SK-N-SH (cell line): ENCODE data around the gene DSE. TPM values are rescaled to one million over a fixed set of nuclear protein-coding genes. Genes with fewer than 3 reads are reported as not detected.

Source experiments
- CTCF ChIA-PET: fragments of 300-600, 350-600 bp; formaldehyde crosslinking; extraction: SDS; loops from one replicate; lab custom pipeline; 2021; lab: Yijun Ruan, JAX
- POLR2A ChIA-PET: fragments of 350-600 bp; sonication (Branson Sonifier 250); formaldehyde crosslinking; extraction: SDS; loops from one replicate; lab custom pipeline; 2020; ENCODE audit warnings: antibody characterized with exemption, inconsistent platforms; lab: Yijun Ruan, JAX
- DNase-seq: peaks from one replicate; pipeline ENCODE4 v3.0.0; 2012
- H2AFZ ChIP-seq: fragments of 200-600 bp; sonication (generic); 2 replicates; pipeline ENCODE4 v1.8.1; 2016; ENCODE audit warnings: antibody characterized with exemption, mild to moderate bottlenecking, low read depth
- H3F3A ChIP-seq: fragments of 200-600 bp; sonication (generic); replicated peaks from 2 replicates; pipeline ENCODE3; 2016; ENCODE audit warnings: antibody characterized with exemption, mild to moderate bottlenecking; ENCODE audit not compliant: insufficient read depth
- H3K27ac ChIP-seq, 2 experiments: fragments of 200-500 bp in 1 of 2; fragments of 200-600 bp in 1 of 2; sonication (Bioruptor generic) in 1 of 2; sonication (generic), shearing (Covaris generic) in 1 of 2; 2 replicates each; pipeline versions ENCODE4 v1.5.1 to v1.6.1; 2014 to 2016; ENCODE audit warnings: low read depth in 2 of 2, inconsistent platforms in 1 of 2, low read length in 1 of 2, mild to moderate bottlenecking in 1 of 2, mixed read lengths in 1 of 2
- H3K27me3 ChIP-seq: fragments of 200-600 bp; sonication (generic), shearing (Covaris generic); 2 replicates; pipeline ENCODE4 v1.6.1; 2016; ENCODE audit warnings: mixed run types; ENCODE audit not compliant: insufficient read depth
- H3K36me3 ChIP-seq, 2 experiments: fragments of 200-500 bp in 1 of 2; fragments of 200-600 bp in 1 of 2; sonication (Bioruptor generic) in 1 of 2; sonication (generic) in 1 of 2; replicated peaks in 1 of 2; 2 replicates each; pipeline versions ENCODE3 to v1.5.1; 2014 to 2016; ENCODE audit warnings: low read length in 1 of 2, mild to moderate bottlenecking in 1 of 2; ENCODE audit not compliant: insufficient read depth in 2 of 2, control insufficient read depth in 1 of 2
- H3K4me1 ChIP-seq, 2 experiments: fragments of 200-500 bp in 1 of 2; fragments of 200-600 bp in 1 of 2; sonication (Bioruptor generic) in 1 of 2; sonication (generic), shearing (Covaris generic) in 1 of 2; 2 replicates each; pipeline versions ENCODE4 v1.5.1 to v1.6.1; 2014 to 2016; ENCODE audit warnings: low read depth in 1 of 2, low read length in 1 of 2, mixed run types in 1 of 2; ENCODE audit not compliant: insufficient read depth in 2 of 2, control insufficient read depth in 1 of 2
- H3K4me2 ChIP-seq: fragments of 200-600 bp; sonication (generic), shearing (Covaris generic); 2 replicates; pipeline ENCODE4 v1.6.1; 2017; ENCODE audit warnings: mixed run types
- H3K4me3 ChIP-seq, 2 experiments: fragments of 200-500 bp in 1 of 2; fragments of 200-600 bp in 1 of 2; sonication (Bioruptor generic) in 1 of 2; sonication (generic), shearing (Covaris generic) in 1 of 2; 2 replicates each; pipeline versions ENCODE4 v1.5.1 to v1.8.1; 2014 to 2016; ENCODE audit warnings: low read depth in 2 of 2, inconsistent platforms in 1 of 2, low read length in 1 of 2, mild to moderate bottlenecking in 1 of 2, mixed read lengths in 1 of 2, moderate library complexity in 1 of 2
- H3K79me2 ChIP-seq: fragments of 200-600 bp; sonication (generic); 2 replicates; pipeline ENCODE4 v1.8.1; 2017; ENCODE audit warnings: mild to moderate bottlenecking; ENCODE audit not compliant: insufficient read depth
- H3K9ac ChIP-seq: fragments of 200-600 bp; sonication (generic); 2 replicates; pipeline ENCODE4 v1.6.1; 2017; ENCODE audit warnings: mixed run types
- H3K9me2 ChIP-seq: fragments of 200-600 bp; sonication (generic); 2 replicates; pipeline ENCODE4 v1.6.1; 2017; ENCODE audit warnings: mixed run types
- H3K9me3 ChIP-seq: fragments of 200-600 bp; sonication (generic); 2 replicates; pipeline ENCODE4 v1.6.1; 2017; ENCODE audit warnings: mixed run types, mild to moderate bottlenecking, moderate library complexity
- H4K20me1 ChIP-seq: fragments of 200-600 bp; sonication (generic); 2 replicates; pipeline ENCODE4 v1.6.1; 2017; ENCODE audit warnings: mild to moderate bottlenecking, mixed run types; ENCODE audit not compliant: insufficient read depth
- ELF1 ChIP-seq: IDR thresholded peaks from 2 replicates; pipeline ENCODE4 v1.4.0; 2012
- EP300 ChIP-seq, 2 experiments: IDR thresholded peaks; 2 replicates each; pipeline versions ENCODE4 v1.4.0 to v1.6.1; 2012; ENCODE audit warnings: borderline replicate concordance in 1 of 2, low read depth in 1 of 2, low read length in 1 of 2
- FOXJ3 ChIP-seq: sonication (generic); formaldehyde crosslinking; IDR thresholded peaks from 2 replicates; pipeline ENCODE4 v1.5.1; 2020; ENCODE audit warnings: mild to moderate bottlenecking, missing genetic modification reagents
- GATA2 ChIP-seq: sonication (generic); formaldehyde crosslinking; IDR thresholded peaks from 2 replicates; pipeline ENCODE4 v1.5.0; 2020; ENCODE audit warnings: mild to moderate bottlenecking, missing genetic modification reagents
- MEF2A ChIP-seq: IDR thresholded peaks from 2 replicates; pipeline ENCODE4 v1.4.0; 2012; ENCODE audit warnings: low read depth, borderline replicate concordance
- NFIC ChIP-seq: IDR thresholded peaks from 2 replicates; pipeline ENCODE4 v1.4.0; 2012; ENCODE audit warnings: borderline replicate concordance
- NRF1 ChIP-seq: IDR thresholded peaks from 2 replicates; pipeline ENCODE4 v1.6.1; 2012; ENCODE audit warnings: low read depth, mild to moderate bottlenecking, low read length
- POLR2AphosphoS5 ChIP-seq: IDR thresholded peaks from 2 replicates; pipeline ENCODE4 v1.6.1; 2012; ENCODE audit warnings: low read depth, low read length
- RAD21 ChIP-seq: IDR thresholded peaks from 2 replicates; pipeline ENCODE4 v1.6.1; 2012; ENCODE audit warnings: mild to moderate bottlenecking, low read length
- RCOR1 ChIP-seq: fragments of 150-350 bp; IDR thresholded peaks from 2 replicates; pipeline ENCODE4 v1.6.1; 2017; ENCODE audit warnings: antibody characterized with exemption, low read length
- SIN3A ChIP-seq: IDR thresholded peaks from 2 replicates; pipeline ENCODE4 v1.6.1; 2012; ENCODE audit warnings: low read depth, mild to moderate bottlenecking, low read length, moderate library complexity, borderline replicate concordance
- SMC3 ChIP-seq: IDR thresholded peaks from 2 replicates; pipeline ENCODE4 v1.6.1; 2012; ENCODE audit warnings: low read depth, low read length, improper control_type of control experiment
- TCF12 ChIP-seq: IDR thresholded peaks from 2 replicates; pipeline ENCODE4 v1.4.0; 2012
- YY1 ChIP-seq: IDR thresholded peaks from 2 replicates; pipeline ENCODE4 v1.4.0; 2012; ENCODE audit warnings: low read depth, mild to moderate bottlenecking
- WGBS: methylation state at CpG from one replicate; pipeline ENCODE4 v1.1.6; 2017; ENCODE audit warnings: low lambda C conversion rate; 5-methylcytosine and 5-hydroxymethylcytosine counted together
- polyA plus RNA-seq, 3 experiments: library from polyadenylated mRNA; depleted of rRNA; stranded (reverse); fragments of >200 nt; gene quantifications; 2 replicates each; pipeline ENCODE4 v1.2.3, GENCODE V29; 2012
- TF ChIP-seq, protein P1 (sequence below): fragments of 150-350 bp; IDR thresholded peaks from 2 replicates; pipeline ENCODE4 v1.6.1; 2016; ENCODE audit warnings: mild to moderate bottlenecking, low read depth, low read length
- TF ChIP-seq, protein P2 (sequence below): fragments of 200-600 bp; sonication (generic); IDR thresholded peaks from 2 replicates; pipeline ENCODE4 v1.6.1; 2017; ENCODE audit warnings: antibody characterized with exemption, mild to moderate bottlenecking, moderate library complexity
- TF ChIP-seq, protein P3 (sequence below): IDR thresholded peaks from 2 replicates; pipeline ENCODE4 v1.4.0; 2012; ENCODE audit warnings: low read depth, borderline replicate concordance
- TF ChIP-seq, protein P4 (sequence below): IDR thresholded peaks from 2 replicates; pipeline ENCODE4 v1.4.0; 2012; ENCODE audit warnings: low read depth
- TF ChIP-seq, protein P5 (sequence below): IDR thresholded peaks from 2 replicates; pipeline ENCODE4 v1.4.0; 2012; ENCODE audit warnings: low read depth, borderline replicate concordance
- TF ChIP-seq, protein P6 (sequence below): fragments of 150-350 bp; IDR thresholded peaks from 2 replicates; pipeline ENCODE4 v1.6.1; 2017; ENCODE audit warnings: antibody characterized with exemption, low read length, low read depth, borderline replicate concordance

Gene DSE
- polyA plus RNA-seq, 1 of the 3 experiments (the other 2 are of a cell fraction): 12.7 TPM

DNA sequence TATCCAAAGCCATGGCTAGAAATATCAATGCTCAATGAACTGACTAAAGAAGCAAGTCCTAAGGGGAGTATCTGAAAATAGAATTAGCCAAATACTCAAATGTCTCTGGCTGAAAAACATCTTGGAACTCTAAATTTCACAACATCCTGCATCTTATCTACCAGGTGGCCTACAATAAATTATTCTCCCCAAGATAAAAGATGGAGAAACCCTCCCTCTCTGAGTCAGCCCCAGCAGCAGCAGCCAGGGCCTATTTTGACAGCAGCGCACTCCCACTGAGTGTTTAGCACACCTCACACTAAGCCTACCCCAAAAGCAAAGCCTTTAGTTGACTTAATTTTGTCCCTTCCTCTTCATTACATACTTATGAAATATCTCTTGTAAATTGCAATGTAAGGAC, 96.3 kb downstream of the DSE start:
- WGBS: 94% methylated on average over 1 of the region's 1 CpG
- TF ChIP-seq, protein P1, sequence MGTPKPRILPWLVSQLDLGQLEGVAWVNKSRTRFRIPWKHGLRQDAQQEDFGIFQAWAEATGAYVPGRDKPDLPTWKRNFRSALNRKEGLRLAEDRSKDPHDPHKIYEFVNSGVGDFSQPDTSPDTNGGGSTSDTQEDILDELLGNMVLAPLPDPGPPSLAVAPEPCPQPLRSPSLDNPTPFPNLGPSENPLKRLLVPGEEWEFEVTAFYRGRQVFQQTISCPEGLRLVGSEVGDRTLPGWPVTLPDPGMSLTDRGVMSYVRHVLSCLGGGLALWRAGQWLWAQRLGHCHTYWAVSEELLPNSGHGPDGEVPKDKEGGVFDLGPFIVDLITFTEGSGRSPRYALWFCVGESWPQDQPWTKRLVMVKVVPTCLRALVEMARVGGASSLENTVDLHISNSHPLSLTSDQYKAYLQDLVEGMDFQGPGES: no peak
- TF ChIP-seq SIN3A: no peak
- TF ChIP-seq, protein P2, sequence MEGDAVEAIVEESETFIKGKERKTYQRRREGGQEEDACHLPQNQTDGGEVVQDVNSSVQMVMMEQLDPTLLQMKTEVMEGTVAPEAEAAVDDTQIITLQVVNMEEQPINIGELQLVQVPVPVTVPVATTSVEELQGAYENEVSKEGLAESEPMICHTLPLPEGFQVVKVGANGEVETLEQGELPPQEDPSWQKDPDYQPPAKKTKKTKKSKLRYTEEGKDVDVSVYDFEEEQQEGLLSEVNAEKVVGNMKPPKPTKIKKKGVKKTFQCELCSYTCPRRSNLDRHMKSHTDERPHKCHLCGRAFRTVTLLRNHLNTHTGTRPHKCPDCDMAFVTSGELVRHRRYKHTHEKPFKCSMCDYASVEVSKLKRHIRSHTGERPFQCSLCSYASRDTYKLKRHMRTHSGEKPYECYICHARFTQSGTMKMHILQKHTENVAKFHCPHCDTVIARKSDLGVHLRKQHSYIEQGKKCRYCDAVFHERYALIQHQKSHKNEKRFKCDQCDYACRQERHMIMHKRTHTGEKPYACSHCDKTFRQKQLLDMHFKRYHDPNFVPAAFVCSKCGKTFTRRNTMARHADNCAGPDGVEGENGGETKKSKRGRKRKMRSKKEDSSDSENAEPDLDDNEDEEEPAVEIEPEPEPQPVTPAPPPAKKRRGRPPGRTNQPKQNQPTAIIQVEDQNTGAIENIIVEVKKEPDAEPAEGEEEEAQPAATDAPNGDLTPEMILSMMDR: no peak
- TF ChIP-seq, protein P3, sequence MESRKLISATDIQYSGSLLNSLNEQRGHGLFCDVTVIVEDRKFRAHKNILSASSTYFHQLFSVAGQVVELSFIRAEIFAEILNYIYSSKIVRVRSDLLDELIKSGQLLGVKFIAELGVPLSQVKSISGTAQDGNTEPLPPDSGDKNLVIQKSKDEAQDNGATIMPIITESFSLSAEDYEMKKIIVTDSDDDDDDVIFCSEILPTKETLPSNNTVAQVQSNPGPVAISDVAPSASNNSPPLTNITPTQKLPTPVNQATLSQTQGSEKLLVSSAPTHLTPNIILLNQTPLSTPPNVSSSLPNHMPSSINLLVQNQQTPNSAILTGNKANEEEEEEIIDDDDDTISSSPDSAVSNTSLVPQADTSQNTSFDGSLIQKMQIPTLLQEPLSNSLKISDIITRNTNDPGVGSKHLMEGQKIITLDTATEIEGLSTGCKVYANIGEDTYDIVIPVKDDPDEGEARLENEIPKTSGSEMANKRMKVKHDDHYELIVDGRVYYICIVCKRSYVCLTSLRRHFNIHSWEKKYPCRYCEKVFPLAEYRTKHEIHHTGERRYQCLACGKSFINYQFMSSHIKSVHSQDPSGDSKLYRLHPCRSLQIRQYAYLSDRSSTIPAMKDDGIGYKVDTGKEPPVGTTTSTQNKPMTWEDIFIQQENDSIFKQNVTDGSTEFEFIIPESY: no peak
- TF ChIP-seq POLR2AphosphoS5: no peak
- TF ChIP-seq NRF1: no peak
- TF ChIP-seq YY1: no peak
- no peak for TF ChIP-seq FOXJ3 (CRISPR knock-in tag)
- no peak for TF ChIP-seq TCF12
- no peak for TF ChIP-seq RCOR1
- TF ChIP-seq, protein P4, sequence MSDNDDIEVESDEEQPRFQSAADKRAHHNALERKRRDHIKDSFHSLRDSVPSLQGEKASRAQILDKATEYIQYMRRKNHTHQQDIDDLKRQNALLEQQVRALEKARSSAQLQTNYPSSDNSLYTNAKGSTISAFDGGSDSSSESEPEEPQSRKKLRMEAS: no peak
- no peak for TF ChIP-seq SMC3
- no peaks in the 10 kb centered on the region for H3F3A ChIP-seq
- no peak overlapping the region for H3K9ac ChIP-seq
- H3K27ac ChIP-seq: no peak overlapping the region
- no peaks in the 10 kb centered on the region for H3K27me3 ChIP-seq
- H3K4me2 ChIP-seq: no peak overlapping the region
- POLR2A ChIA-PET: no interaction called here
- H4K20me1 ChIP-seq: no peaks in the 10 kb centered on the region
- no peaks in the 10 kb centered on the region for H3K9me2 ChIP-seq
- H3K36me3 ChIP-seq: no peaks in the 10 kb centered on the region
- H3K9me3 ChIP-seq: no peaks in the 10 kb centered on the region; the same call in 1 of the 2 replicates
- no peak overlapping the region for H3K4me3 ChIP-seq
- H3K4me1 ChIP-seq: peaks cover 0 to 4% of the 10 kb centered on the region in 2 experiments; a peak in 1 of 4 replicates
- DNase-seq: no peak
- no peak overlapping the region for H2AFZ ChIP-seq
- H3K79me2 ChIP-seq: no peaks in the 10 kb centered on the region
- CTCF ChIA-PET: no interaction called here

DNA sequence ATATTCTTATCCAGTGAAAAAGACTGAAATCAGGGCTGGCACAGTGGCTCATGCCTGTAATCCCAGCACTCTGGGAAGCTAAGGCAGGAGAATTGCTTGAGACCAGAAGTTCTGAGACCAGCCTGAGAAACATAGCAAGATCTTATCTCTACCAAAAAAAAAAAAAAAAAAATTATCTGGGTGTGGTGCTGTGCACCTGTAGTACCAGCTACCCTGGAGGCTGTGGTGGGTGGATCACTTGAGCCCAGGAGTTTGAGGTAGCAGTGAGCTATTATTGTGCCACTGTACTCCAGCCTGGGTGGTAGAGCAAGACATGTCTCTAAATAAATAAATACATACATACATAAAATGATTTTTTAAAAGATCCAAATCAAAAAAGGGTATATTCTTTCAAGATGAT, 96.8 kb downstream of the DSE start:
- POLR2A ChIA-PET: no interaction called here
- Histone ChIP-seq H3K4me3 (no peak overlapping the region), H3K9me2 (no peaks in the 10 kb centered on the region), H4K20me1 (no peaks in the 10 kb centered on the region), H2AFZ (no peak overlapping the region), H3K9ac (no peak overlapping the region), H3K36me3 (no peaks in the 10 kb centered on the region), H3K9me3 (no peaks in the 10 kb centered on the region; the same call in 1 of the 2 replicates), H3K27ac (no peak overlapping the region), H3F3A (no peaks in the 10 kb centered on the region), H3K79me2 (no peaks in the 10 kb centered on the region), H3K27me3 (no peaks in the 10 kb centered on the region), H3K4me2 (no peak overlapping the region), H3K4me1 (peaks cover 0 to under 1% of the 10 kb centered on the region in 2 experiments; a peak in 1 of 4 replicates)
- TF ChIP-seq RAD21 (no peak), NRF1 (no peak), MEF2A (no peak), NFIC (no peak), ELF1 (no peak), GATA2 (no peak), EP300 (IDR thresholded peaks at IDR 0.05; ENCODE audit: borderline replicate concordance in 1 of 2, low read depth in 1 of 2, low read length in 1 of 2) (no peak), SIN3A (no peak)
- TF ChIP-seq, protein P1: no peak
- TF ChIP-seq, protein P5, sequence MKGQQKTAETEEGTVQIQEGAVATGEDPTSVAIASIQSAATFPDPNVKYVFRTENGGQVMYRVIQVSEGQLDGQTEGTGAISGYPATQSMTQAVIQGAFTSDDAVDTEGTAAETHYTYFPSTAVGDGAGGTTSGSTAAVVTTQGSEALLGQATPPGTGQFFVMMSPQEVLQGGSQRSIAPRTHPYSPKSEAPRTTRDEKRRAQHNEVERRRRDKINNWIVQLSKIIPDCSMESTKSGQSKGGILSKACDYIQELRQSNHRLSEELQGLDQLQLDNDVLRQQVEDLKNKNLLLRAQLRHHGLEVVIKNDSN: no peak
- TF ChIP-seq, protein P6, sequence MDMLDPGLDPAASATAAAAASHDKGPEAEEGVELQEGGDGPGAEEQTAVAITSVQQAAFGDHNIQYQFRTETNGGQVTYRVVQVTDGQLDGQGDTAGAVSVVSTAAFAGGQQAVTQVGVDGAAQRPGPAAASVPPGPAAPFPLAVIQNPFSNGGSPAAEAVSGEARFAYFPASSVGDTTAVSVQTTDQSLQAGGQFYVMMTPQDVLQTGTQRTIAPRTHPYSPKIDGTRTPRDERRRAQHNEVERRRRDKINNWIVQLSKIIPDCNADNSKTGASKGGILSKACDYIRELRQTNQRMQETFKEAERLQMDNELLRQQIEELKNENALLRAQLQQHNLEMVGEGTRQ: no peak
- CTCF ChIA-PET: no interaction called here
- DNase-seq: no peak
